K562 (cell line): Measurements from ENCODE around the gene HFE. TPM values are rescaled to one million over a fixed set of nuclear protein-coding genes. Genes with fewer than 3 reads are reported as not detected.

ENCODE experiments used
- ARNT ChIP-seq, 2 experiments: fragments of 450-650 bp; IDR thresholded peaks; 2 replicates each; pipeline ENCODE4 v1.6.1; 2016; ENCODE audit warnings: mild to moderate bottlenecking in 1 of 2
- ASH1L ChIP-seq: fragments of 450-650 bp; IDR thresholded peaks from 2 replicates; pipeline ENCODE4 v1.6.1; 2018; ENCODE audit warnings: borderline replicate concordance, mild to moderate bottlenecking, low read depth; ENCODE audit not compliant: partially characterized antibody
- ATF6 ChIP-seq: sonication (generic); formaldehyde crosslinking; IDR thresholded peaks from 2 replicates; pipeline ENCODE4 v1.4.0; 2020; ENCODE audit warnings: mild to moderate bottlenecking, missing genetic modification reagents
- BACH1 ChIP-seq: fragments of 200-800 bp; sonication (Bioruptor generic); IDR thresholded peaks from 2 replicates; pipeline ENCODE4 v1.6.1; 2016; ENCODE audit warnings: missing genetic modification characterization, missing compliant biosample characterization
- CTCF ChIP-seq, 3 experiments: IDR thresholded peaks in 2 of 3; conservative IDR thresholded peaks in 1 of 3; 2 replicates each; pipeline ENCODE4 v1.5.1; 2011 to 2012; ENCODE audit warnings: low read length in 3 of 3, mild to moderate bottlenecking in 3 of 3, control low read depth in 2 of 3, improper control_type of control experiment in 1 of 3, inconsistent platforms in 1 of 3, low read depth in 1 of 3, mixed read lengths in 1 of 3, moderate library complexity in 1 of 3; ENCODE audit not compliant: insufficient read depth in 2 of 3
- DMBX1 ChIP-seq: fragments of 250-450 bp; sonication (Bioruptor Pico); IDR thresholded peaks from 2 replicates; pipeline ENCODE4 v1.8.0; 2022; ENCODE audit warnings: inconsistent platforms, mild to moderate bottlenecking, moderate library complexity, borderline replicate concordance
- EGR1 ChIP-seq: fragments of 450-650 bp; conservative IDR thresholded peaks from 2 replicates; pipeline ENCODE4 v1.6.1; 2017; ENCODE audit warnings: mild to moderate bottlenecking
- FOXJ2 ChIP-seq: fragments of 200-800 bp; sonication (Bioruptor generic); IDR thresholded peaks from 2 replicates; pipeline ENCODE4 v1.6.1; 2016; ENCODE audit warnings: missing genetic modification characterization, missing compliant biosample characterization
- GABPA ChIP-seq: fragments of 200-800 bp; sonication (Bioruptor generic); conservative IDR thresholded peaks from 2 replicates; pipeline ENCODE4 v1.6.1; 2016; ENCODE audit warnings: low read depth, missing genetic modification characterization, missing compliant biosample characterization
- HDAC8 ChIP-seq: fragments of 450-650 bp; IDR thresholded peaks from 2 replicates; pipeline ENCODE4 v1.6.1; 2016; ENCODE audit warnings: mild to moderate bottlenecking, missing genetic modification characterization, moderate library complexity, missing compliant biosample characterization
- HDGF ChIP-seq: fragments of 450-650 bp; IDR thresholded peaks from 2 replicates; pipeline ENCODE4 v1.6.1; 2016
- KLF13 ChIP-seq: fragments of 450-650 bp; IDR thresholded peaks from 2 replicates; pipeline ENCODE4 v1.6.1; 2016; ENCODE audit warnings: missing genetic modification characterization, low read depth, mild to moderate bottlenecking, missing compliant biosample characterization, moderate library complexity, borderline replicate concordance
- KLF16 ChIP-seq: IDR thresholded peaks from 2 replicates; pipeline ENCODE4 v1.6.1; 2016; ENCODE audit warnings: antibody characterized with exemption
- LARP7 ChIP-seq: fragments of 450-650 bp; IDR thresholded peaks from 2 replicates; pipeline ENCODE4 v1.6.1; 2016
- NBN ChIP-seq: fragments of 450-650 bp; IDR thresholded peaks from 2 replicates; pipeline ENCODE4 v1.6.1; 2016; ENCODE audit warnings: low read depth, mild to moderate bottlenecking
- NEUROD1 ChIP-seq: fragments of 150-350 bp; IDR thresholded peaks from 2 replicates; pipeline ENCODE4 v1.6.1; 2014; ENCODE audit warnings: borderline replicate concordance, low read length, low read depth; ENCODE audit not compliant: partially characterized antibody
- POLR2H ChIP-seq: IDR thresholded peaks from 2 replicates; pipeline ENCODE4 v1.6.1; 2016; ENCODE audit warnings: missing genetic modification characterization, low read depth, mild to moderate bottlenecking, control low read depth, missing compliant biosample characterization, moderate library complexity
- POU5F1 ChIP-seq: fragments of 150-350 bp; IDR thresholded peaks from 2 replicates; pipeline ENCODE4 v1.6.1; 2014; ENCODE audit warnings: borderline replicate concordance, low read length, low read depth, mild to moderate bottlenecking; ENCODE audit not compliant: partially characterized antibody
- RCOR1 ChIP-seq, 2 experiments: IDR thresholded peaks; 2 replicates each; pipeline ENCODE4 v1.6.1; 2012; ENCODE audit warnings: low read depth in 2 of 2, low read length in 2 of 2, borderline replicate concordance in 1 of 2, improper control_type of control experiment in 1 of 2
- TFAM ChIP-seq: fragments of 250-450 bp; sonication (Bioruptor Pico); conservative IDR thresholded peaks from 2 replicates; pipeline ENCODE4 v1.5.0; 2021; ENCODE audit warnings: mild to moderate bottlenecking, moderate library complexity
- U2AF2 ChIP-seq: fragments of 200-400 bp; formaldehyde crosslinking; optimal IDR thresholded peaks from 2 replicates; pipeline ENCODE3; 2017; ENCODE audit warnings: low read depth, mild to moderate bottlenecking, low read length
- ZBTB7A ChIP-seq: IDR thresholded peaks from 2 replicates; pipeline ENCODE4 v1.6.1; 2011; ENCODE audit warnings: low read depth, mild to moderate bottlenecking, low read length, moderate library complexity, borderline replicate concordance; ENCODE audit not compliant: control insufficient read depth
- ZEB2 ChIP-seq: fragments of 450-650 bp; IDR thresholded peaks from 2 replicates; pipeline ENCODE4 v1.6.1; 2016
- ZNF140 ChIP-seq: fragments of 250-450 bp; sonication (Bioruptor Pico); IDR thresholded peaks from 2 replicates; pipeline ENCODE4 v1.8.0; 2021; ENCODE audit warnings: moderate library complexity, mild to moderate bottlenecking, inconsistent platforms
- polyA plus RNA-seq, 8 experiments: library from polyadenylated mRNA; depleted of rRNA in 4 of 8; stranded (reverse) in 5 of 8; unstranded in 3 of 8; fragments of >200 nt; fragmentation: Nextera tagmentation in 2 of 8; fragmentation: Illumina TruSeq in 1 of 8; extraction: Ambion mirVana in 2 of 8; extraction: Trizol in 1 of 8; gene quantifications; 2 replicates each; pipeline versions ENCODE4 v1.2.1 to v1.2.3, GENCODE V29; 2011 to 2014; ENCODE audit warnings: inconsistent platforms in 1 of 8, missing spikeins in 1 of 8
- total RNA-seq, 7 experiments: library from RNA; depleted of rRNA in 6 of 7; stranded (reverse); fragments of >200 nt in 6 of 7; fragmentation: Illumina TruSeq in 2 of 7; extraction: Trizol in 2 of 7; gene quantifications; 2 replicates each; pipeline versions ENCODE4 v1.2.1 to v1.2.3, GENCODE V29; 2011 to 2021; ENCODE audit warnings: low replicate concordance in 1 of 7

The HFE gene
- total and polyA plus RNA-seq, 9 of the 15 experiments (the other 6 are each of a cell fraction or from before 2014, with no cell fraction given), result 0.14 to 1.2 (median 0.76) TPM

DNA sequence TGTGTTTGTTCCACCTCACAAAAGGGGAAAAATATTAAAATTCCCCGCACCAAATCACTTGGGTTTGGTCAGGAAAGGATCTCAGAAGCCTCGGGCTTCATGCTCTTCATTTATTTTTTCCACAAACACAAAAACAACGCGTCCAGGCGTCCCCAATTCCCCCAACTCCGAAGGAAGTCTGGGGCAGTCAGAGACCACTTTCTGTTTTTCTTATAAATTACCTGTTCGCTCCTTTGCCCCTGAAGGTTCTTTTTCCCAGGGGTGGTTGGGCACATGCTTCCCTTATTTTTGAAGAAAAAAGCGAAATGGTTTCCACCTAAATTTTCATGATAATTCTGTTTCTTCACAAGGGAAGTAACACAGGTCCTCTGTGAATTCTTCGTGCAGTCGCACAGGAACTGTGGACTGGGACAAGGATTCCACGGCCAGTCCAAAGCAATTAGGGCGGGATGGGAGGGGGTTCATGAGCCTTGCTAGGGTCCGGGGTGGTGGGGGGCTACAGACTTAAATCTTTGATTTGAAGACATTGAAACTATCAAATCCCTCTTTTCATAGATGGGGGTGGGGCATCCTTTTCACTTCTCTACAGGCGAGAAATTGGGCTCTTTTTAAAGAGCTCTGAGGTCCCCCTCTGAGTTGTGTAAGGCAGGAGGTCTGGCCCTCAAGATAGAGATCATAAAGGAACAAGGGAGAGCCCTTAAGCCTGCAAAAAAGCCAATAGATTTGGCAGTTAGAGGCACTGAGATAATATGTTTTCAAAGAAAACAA, 30.5 kb upstream of the HFE start (continued):
- TF ChIP-seq NBN, result no peak
- no peak for TF ChIP-seq ATF6 (CRISPR knock-in tag)
- no peak for TF ChIP-seq TFAM (CRISPR knock-in tag)
- no peak for TF ChIP-seq RCOR1 (IDR thresholded peaks at IDR 0.05; ENCODE audit: borderline replicate concordance in 1 of 2, low read depth in 2 of 2, low read length in 2 of 2)
- no peak for TF ChIP-seq DMBX1 (CRISPR knock-in tag)
- no peak for TF ChIP-seq ZBTB7A
- TF ChIP-seq HDGF, result no peak
- peak; percentile 44; the same call in 1 of the 2 replicates for TF ChIP-seq GABPA (tag)
- no peak for TF ChIP-seq ZEB2
- TF ChIP-seq POLR2H, result no peak; the same call in 1 of the 2 replicates
- no peak for TF ChIP-seq EGR1
- TF ChIP-seq ASH1L, result no peak
- peak; percentile 64 for TF ChIP-seq POU5F1
- TF ChIP-seq KLF16, result no peak
- TF ChIP-seq LARP7, result no peak
- TF ChIP-seq FOXJ2, result peak; percentile 77
- no peak for TF ChIP-seq ZNF140
- TF ChIP-seq CTCF (IDR thresholded peaks at IDR 0.05 in 2 of 3, conservative IDR thresholded peaks at IDR 0.05 in 1 of 3; ENCODE audit: insufficient read depth in 2 of 3, low read depth in 1 of 3, low read length in 3 of 3), result peak in 1 of 3 experiments; percentile 1; a peak in 1 of 6 replicates
- no peak for TF ChIP-seq ARNT (IDR thresholded peaks at IDR 0.05)
- TF ChIP-seq HDAC8 (tag), result peak; percentile 6; the same call in 1 of the 2 replicates
- no peak for TF ChIP-seq NEUROD1
- TF ChIP-seq U2AF2, result no peak
- TF ChIP-seq KLF13, result no peak
- TF ChIP-seq BACH1 (tag), result peak; percentile 71; the same call in 1 of the 2 replicates
